HG02852 (cell line): ENCODE data around the gene DCAF10.
"Not testable (repeated sequence)": the region's sequence is repeated elsewhere in the genome, so short reads cannot be mapped to it uniquely, and the experiment has no call there.

Source experiments
- ATAC-seq: cut with Tn5 transposase; IDR thresholded peaks from one replicate; pipeline ENCODE4 v1.9.1; 2021; ENCODE audit warnings: mild to moderate bottlenecking, moderate library complexity; ENCODE audit not compliant: unreplicated experiment

Gene DCAF10

DNA sequence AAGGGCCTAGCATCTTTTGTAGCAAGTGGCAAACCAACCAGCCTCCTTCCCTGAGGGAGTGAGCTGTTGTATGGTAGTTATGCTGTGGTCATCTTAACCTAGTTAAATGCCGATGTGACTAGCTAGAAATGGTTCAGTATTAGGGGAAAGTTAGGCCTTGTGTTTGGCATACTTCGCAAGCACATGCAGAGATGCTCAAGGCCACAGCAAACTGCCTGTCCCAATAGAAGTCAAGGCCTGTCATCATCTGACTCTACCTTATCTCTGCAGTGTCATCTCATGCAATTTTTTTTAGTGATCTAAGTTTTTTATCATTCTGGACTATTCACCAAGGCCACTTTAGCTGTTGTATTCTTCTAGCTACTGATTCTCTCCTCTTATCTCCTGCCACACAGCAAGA is 10.5 kb upstream of the DCAF10 start:
- no peak for ATAC-seq

DNA sequence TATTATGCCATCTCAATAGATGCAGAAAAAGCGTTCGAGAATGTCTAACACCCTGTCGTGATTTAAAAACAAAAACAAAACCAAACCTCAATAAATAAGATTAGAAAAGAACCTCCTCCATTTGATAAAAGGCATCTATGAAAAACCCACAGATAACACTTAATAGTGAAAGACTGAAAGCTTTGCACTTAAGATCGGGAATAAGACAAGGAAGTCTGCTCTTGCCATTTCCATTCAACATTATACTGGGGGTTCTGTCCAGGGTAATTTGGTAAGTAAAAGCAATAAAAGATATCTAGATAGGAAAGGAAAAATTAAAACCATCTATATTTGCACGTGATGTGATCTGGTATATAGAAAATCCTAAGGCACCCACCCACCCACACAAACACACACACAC is 8.5 kb upstream of the DCAF10 start:
- ATAC-seq: no peak

DNA sequence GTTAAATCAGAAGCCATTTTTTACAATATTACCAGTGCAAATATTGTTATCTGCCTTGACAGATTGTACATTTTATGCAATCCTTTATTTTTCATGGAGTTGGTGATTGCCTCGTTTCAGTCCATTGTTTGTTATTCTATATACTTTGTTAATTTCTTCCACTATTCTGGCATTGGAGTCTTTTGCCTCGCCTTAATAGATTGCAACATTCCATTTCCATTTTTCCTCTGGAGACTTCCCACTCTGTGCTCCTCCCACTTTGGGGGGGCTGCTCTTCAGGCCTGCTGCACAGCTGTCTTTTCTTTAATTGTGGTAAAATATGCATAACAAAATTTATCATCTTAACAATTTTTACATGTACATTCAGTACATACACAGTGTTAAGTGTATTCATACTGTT is 4.4 kb upstream of the DCAF10 start:
- ATAC-seq: no peak

DNA sequence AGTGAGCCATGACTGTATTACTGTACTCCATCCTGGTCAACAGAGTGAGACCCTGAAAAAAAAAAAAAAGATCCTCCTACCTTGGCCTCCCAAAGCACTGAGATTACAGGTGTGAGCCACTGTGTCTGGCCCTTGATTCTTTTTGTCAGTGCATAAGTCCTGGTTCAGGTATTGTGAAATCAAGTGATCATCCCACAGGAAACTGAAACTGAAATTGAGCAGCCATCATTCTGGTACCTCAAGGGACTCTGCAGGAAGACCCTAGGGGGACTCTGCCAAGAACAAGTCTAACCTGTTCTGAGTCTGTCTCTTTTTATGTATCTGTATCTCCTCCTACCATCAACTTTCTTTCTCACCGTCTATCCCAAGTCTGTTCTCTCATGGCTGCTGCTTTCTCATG is 1.9 kb upstream of the DCAF10 start:
- ATAC-seq: no peak

DNA sequence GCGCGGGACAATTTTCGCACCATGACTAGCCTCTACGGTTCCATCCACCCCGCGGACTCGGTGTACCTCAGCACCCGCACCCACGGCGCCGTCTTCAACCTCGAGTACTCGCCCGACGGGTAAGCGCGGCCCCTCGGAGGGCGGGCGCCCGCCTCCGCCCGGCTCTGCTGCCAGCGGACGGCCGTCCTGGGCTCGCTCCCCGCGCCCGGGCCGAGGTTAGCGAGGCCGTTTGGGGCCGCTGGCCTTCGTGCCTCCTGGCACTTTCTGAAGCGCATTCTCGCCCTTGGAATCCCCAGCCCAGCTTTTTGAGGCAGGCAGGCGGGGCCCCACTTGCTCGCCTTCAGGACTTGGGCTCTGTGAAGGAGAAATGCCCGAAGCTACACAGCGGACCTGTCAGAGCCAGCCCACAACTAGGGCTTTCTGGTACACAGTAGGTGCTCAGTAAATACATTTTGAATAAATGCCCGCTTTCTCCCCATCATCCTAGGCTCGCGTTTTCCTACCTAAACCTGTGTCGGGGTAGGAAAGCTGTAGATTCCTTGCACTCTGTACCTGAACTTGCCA is 772 bp downstream of the DCAF10 start:
- peak; percentile 48 for ATAC-seq

DNA sequence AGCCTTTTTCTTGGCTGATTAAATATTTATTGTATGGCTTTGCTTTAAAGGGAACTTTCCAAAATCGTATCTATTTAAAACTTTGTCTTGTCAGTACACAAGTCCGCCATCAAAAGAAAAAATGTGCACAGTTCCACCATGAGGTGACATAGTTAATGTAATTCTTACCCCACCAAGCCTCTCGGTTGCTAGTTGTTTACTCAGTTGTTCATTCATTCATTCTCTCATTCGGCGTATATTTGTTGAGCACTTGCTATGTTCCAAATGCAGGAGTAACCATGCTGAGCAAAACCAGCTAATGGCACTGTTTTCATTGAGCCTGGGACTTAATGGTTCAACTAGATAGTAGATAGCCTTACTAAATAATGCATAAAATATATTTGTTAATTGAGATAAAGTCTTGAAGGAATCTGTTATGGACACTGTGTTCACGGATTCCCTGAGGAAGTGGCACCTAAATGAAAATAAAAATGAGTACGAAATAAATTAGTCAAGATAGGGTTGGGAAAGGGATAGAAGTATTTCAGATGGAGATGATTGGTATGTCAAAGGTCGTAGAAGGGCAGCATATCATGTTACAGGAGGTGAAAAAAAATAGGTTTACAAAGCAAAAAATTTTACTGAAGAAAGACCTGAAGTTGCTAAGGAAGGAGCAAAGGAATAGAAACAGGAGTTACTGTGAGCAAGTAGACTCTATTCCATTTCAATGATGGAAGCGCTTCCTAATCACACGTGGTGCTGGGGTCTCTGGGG is 1.5 kb downstream of the DCAF10 start:
- no peak for ATAC-seq

GRCh38 chr9:37806271-37806670 is 5.7 kb downstream of the DCAF10 start:
- no peak for ATAC-seq

- not testable (repeated sequence) for ATAC-seq
Observed at GRCh38 chr9:37809676-37810075, 9.1 kb downstream of the DCAF10 start.

DNA sequence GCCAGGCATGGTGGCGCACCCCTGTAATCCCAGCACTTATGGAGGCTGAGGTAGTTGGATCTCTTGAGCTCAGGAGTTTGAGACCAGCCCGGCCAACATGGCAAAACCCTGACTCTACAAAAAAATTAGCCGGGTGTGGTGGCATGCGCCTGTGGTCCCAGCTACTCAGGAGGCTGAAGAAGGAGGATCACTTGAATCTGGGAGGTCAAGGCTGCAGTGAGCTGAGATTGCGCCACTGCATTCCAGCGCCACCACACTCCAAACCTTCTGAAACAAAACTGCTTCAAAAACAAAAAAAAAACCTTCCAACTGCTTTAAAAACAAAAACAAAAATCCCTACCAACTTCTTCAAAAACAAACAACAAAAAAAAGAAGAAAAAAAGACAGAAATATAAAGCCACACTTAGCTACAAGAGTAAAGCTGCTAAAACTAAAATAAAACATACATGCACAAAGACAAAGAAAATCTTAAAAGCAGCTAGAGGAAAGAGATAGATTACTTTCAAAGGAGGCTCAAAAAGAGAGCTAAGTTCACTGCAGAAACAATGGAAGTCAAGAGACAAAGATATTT is 11.4 kb downstream of the DCAF10 start:
- ATAC-seq: no peak

- no peak for ATAC-seq
Observed at GRCh38 chr9:37812773-37813379, 12.3 kb downstream of the DCAF10 start.

DNA sequence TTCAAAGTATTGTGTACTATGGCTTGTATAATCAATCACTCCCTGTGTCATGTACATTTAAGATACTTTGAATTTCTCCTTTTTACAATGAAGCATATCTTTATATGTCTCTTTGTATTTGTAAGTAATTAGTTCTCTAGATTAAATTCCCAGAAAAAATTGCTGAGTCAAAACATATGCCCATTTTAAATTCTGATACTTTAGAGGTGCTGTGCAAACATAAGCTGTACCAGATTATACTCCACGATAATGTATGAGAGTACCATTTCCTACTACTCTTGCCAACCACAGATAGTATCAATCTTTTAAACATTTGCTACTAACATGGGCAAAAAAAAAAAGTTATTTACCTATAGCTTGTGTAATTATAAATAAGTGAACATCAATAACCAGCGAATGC is 18.3 kb downstream of the DCAF10 start:
- ATAC-seq: no peak

GRCh38 chr9:37820142-37820541 is 19.5 kb downstream of the DCAF10 start:
- ATAC-seq: no peak

- not testable (repeated sequence) for ATAC-seq
Observed at GRCh38 chr9:37825174-37825573, 24.6 kb downstream of the DCAF10 start.

- no peak for ATAC-seq
Observed at GRCh38 chr9:37827483-37828165, 27.0 kb downstream of the DCAF10 start.

DNA sequence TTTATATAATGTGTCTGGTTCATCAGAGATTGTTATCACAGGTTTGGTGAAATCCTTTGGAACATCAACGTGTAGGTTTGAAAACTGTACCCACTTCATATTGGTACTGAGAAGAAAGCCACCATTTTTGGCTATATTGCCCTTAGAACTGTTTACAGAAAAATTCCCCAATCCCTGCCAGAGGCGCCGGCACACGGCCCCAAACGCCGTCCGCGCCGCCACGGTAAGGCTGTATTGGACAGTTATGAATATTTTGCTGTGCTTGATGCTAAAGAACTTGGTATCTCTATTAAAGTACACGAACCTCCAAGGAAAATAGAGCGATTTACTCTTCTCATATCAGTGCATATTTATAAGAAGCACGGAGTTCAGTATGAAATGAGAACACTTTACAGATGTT is 35.2 kb downstream of the DCAF10 start:
- no peak for ATAC-seq

- peak; percentile 90 for ATAC-seq
Observed at GRCh38 chr9:37836386-37836785, 35.8 kb downstream of the DCAF10 start.

DNA sequence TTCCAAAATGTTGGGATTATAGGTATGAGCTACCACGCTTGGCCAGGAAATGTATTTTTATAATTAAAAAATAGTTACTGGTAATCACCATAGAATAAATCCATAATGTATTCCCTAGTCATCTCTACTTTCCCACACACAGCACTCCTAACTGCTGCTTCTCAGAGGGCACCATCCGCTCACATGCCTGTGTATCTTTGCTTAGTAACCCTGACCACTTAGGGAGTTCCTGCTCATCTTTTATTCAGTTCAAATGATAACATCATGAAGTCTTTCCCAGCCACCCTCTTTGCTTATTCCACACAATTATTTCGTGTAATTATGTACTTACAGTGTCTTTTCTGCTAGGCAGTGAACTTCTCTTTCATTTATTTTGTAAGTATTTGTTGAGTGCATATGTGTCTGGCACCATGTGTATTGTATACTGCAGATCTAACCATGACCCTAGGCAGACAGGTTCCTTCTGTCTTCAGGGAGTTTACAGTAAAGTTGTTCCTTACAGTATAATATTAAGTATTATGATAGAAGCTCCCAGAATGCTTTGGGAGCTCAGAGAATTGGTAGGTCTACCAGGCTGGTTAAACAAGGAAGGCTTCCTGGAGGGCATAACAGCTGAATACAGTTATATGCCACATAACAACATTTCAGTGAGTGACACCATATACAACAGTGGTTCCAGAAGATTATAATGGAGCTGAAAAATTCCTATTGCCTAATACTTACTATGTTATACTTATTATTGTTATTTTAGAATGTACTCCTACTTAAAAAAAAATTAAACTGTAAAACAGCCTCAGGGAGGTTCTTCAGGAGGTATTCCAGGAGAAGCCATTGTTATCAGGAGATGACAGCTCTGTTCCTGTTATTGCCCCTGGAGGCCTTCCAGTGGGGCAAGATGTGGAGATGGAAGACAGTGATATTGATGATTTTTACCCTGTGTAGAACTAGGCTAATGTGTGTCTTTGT is 39.2 kb downstream of the DCAF10 start:
- ATAC-seq: no peak

DNA sequence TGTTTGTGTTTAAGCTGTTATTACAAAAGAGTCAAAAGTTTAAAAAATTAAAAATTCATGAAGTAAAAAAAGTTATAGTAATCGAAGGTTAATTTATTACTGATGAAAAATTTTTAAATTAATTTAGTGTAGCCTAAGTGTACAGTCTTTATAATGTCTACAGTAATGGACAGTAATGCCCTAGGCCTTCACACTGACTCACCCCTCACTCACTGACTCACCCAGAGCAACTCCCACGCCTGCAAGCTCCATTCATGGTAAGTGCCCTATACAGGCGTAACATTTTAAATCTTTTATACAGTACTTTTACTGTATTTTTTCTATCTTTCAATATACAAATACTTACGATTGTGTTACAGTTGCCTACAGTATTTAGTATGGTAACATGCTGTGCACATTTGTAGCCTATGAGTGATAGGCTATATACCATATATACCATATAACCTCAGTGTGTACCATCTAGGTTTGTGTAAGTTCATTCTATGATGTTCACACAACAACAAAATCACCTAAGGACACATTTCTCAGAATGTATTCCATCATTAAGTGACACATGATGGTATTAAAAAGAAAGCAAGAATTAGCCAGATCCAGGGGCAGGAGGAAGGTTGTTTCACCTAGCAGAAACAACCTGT is 40.1 kb downstream of the DCAF10 start:
- ATAC-seq: no peak

DNA sequence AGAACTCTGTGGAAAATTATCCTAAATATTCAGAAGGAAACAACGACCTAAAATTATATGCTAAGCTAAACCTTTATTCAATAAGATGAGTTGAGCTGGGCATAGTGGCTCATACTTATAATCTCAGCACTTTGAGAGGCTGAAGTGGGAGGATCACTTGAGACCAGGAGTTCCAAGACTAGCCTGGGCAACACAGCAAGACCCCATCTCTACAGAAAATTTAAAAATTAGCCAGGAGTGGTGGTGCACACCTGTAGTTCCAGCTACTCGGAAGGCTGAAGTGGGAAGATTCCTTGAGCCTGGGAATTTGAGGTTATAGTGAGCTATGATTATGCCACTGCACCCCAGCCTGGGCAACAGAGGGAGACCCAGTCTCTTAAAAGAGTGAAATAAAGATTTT is 51.6 kb downstream of the DCAF10 start:
- no peak for ATAC-seq

DNA sequence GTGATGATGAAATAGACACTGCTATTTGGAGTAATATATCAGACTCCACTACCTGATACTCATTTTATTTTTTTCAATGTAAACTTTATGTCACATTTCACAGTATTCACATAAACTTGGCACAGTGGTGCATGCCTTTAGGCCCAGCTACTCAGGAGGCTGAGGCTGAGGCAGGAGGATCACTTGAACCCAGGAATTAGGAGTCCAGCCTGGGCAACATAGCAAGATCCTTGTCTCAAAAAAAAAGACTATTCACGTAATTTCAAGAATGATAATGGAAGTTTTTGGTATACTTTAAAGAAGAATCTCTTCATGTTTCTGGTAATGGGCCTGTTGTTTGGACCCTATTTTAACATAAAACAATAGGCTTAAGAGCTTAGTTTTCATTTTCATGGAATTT is 56.0 kb downstream of the DCAF10 start:
- no peak for ATAC-seq
